ENCODE data around the gene FOXN4.

DNA sequence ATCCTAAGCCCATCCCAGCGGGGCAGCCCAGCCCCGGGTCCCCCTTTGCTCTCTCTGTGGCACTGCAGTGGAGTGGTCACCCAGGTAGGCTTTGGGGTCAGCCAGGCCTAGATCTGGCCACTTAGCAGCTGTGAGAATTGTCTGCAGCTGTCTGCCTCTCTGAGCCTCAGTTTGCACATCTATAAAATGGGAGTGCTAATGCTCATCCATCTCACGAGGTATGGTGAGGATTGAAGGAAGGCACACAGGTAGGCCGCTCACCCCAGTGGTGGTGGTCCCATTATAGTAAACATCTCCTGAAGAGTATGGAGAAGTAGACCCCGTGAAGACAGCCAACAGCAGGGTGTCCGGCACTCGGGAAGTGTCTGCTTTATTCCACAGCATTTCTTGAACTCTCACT, 9.2 kb downstream of the FOXN4 start:
- TF ChIP-seq, protein P1, sequence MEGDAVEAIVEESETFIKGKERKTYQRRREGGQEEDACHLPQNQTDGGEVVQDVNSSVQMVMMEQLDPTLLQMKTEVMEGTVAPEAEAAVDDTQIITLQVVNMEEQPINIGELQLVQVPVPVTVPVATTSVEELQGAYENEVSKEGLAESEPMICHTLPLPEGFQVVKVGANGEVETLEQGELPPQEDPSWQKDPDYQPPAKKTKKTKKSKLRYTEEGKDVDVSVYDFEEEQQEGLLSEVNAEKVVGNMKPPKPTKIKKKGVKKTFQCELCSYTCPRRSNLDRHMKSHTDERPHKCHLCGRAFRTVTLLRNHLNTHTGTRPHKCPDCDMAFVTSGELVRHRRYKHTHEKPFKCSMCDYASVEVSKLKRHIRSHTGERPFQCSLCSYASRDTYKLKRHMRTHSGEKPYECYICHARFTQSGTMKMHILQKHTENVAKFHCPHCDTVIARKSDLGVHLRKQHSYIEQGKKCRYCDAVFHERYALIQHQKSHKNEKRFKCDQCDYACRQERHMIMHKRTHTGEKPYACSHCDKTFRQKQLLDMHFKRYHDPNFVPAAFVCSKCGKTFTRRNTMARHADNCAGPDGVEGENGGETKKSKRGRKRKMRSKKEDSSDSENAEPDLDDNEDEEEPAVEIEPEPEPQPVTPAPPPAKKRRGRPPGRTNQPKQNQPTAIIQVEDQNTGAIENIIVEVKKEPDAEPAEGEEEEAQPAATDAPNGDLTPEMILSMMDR (optimal IDR thresholded peaks at IDR 0.05 in 1 of 3, IDR thresholded peaks at IDR 0.05 in 1 of 3, conservative IDR thresholded peaks at IDR 0.05 in 1 of 3; ENCODE audit: extremely low read depth in 1 of 3, insufficient read depth in 2 of 3, low read length in 3 of 3), result no peak
- TF ChIP-seq EZH2 (IDR thresholded peaks at IDR 0.05; ENCODE audit: low read length), result no peak

All from keratinocyte (primary cell).